Measurements from ENCODE around the gene KMT2D. TPM values are rescaled to one million over a fixed set of nuclear protein-coding genes. Genes with fewer than 3 reads are reported as not detected.

Gene KMT2D
- total RNA-seq, 4 donors from 2014 or later = 29.4 to 67.9 (median 47.9) TPM

DNA sequence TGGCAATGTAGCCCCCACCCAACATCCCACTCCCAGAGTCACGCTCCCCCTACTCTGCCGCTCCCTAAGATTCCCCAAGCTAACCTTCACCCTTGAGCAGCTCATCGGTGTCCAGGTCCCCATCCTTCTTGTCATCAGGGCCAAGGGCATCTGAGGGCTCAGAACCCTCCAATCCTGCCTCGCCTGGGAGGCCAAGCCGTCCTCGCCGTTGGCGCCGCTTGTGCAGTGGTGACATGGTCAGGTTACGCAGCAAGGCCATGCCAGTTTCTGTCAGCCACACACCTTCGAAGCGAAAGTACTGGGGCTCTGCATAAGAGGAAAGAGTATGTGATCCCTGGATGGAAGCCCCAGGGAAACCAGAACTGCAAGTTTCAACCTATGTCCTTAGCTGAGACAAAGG, 15.9 kb downstream of the KMT2D start:
- TF ChIP-seq, protein P1, sequence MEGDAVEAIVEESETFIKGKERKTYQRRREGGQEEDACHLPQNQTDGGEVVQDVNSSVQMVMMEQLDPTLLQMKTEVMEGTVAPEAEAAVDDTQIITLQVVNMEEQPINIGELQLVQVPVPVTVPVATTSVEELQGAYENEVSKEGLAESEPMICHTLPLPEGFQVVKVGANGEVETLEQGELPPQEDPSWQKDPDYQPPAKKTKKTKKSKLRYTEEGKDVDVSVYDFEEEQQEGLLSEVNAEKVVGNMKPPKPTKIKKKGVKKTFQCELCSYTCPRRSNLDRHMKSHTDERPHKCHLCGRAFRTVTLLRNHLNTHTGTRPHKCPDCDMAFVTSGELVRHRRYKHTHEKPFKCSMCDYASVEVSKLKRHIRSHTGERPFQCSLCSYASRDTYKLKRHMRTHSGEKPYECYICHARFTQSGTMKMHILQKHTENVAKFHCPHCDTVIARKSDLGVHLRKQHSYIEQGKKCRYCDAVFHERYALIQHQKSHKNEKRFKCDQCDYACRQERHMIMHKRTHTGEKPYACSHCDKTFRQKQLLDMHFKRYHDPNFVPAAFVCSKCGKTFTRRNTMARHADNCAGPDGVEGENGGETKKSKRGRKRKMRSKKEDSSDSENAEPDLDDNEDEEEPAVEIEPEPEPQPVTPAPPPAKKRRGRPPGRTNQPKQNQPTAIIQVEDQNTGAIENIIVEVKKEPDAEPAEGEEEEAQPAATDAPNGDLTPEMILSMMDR (IDR thresholded peaks at IDR 0.05) = no peak
- no peak overlapping the region for H3K4me3 ChIP-seq
- DNase-seq = no peak
- peaks cover 66 to 100% (median 95%) of the 10 kb centered on the region in 3 donors for H3K36me3 ChIP-seq
- no peaks in the 10 kb centered on the region for H3K27me3 ChIP-seq
- H3K9me3 ChIP-seq = no peaks in the 10 kb centered on the region
- 100% methylated on average over 4 of the region's 12 CpGs; no CpG with 5 or more reads in 1 of the 2 donors for WGBS, 2 donors
- no peaks in the 10 kb centered on the region for H3K4me1 ChIP-seq
- no peak overlapping the region for H3K27ac ChIP-seq
- intact Hi-C loops (cut with DNase I) = no loop called here

DNA sequence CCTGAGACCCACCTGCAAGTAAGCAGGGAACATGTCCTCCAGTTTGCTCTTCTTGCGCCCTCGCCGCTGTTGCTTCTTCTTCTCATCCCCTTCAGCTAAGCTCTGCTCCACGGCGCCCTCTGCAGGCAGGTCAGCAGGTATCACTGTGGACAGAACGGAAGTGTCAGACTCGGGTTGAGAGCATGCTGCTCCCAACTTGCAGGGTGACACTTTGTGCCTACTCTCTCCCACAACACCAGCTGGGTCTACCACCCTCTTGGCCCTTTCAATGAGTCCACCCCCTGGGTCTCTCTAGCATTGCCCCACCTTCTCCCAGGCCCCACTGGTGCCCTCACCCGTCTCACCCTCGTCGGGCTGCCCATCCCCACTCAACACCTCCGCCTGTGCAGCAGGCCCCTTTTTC, 16.7 kb downstream of the KMT2D start:
- DNase-seq = no peak
- no peaks in the 10 kb centered on the region for H3K27me3 ChIP-seq
- H3K27ac ChIP-seq = no peak overlapping the region
- intact Hi-C loops (cut with DNase I) = no loop called here
- 55 to 68% methylated on average over 11 of the region's 11 CpGs for WGBS, 2 donors
- H3K4me1 ChIP-seq = no peaks in the 10 kb centered on the region
- TF ChIP-seq, protein P1 (IDR thresholded peaks at IDR 0.05) = peak in 4 of 6 experiments; percentile 40 to 67 (median 54)
- no peak for TF ChIP-seq POLR2A (IDR thresholded peaks at IDR 0.05)
- H3K36me3 ChIP-seq = peaks cover 65 to 100% (median 95%) of the 10 kb centered on the region in 3 donors
- no peak overlapping the region for H3K4me3 ChIP-seq
- no peaks in the 10 kb centered on the region for H3K9me3 ChIP-seq

DNA sequence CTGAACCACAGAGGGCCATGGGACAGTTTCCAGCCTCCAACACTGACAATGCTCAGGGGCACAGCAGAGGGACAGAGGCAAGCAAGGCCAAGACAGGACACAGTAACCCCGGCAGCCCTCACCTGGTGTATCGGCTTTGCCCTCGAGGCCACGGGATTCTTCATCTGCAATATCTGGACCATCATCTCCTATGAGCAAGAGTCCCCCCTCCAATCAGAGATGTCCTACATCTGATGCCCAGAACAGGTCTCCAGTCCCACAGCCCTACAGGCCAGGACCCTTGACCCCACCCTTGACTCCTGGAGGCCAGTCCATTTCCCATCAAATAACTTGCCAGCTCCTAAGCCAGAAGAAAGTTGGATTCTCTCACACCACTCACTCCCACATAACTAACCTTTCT, 17.4 kb downstream of the KMT2D start:
- 92 to 93% methylated on average over 3 to 4 of the region's 4 CpGs for WGBS, 2 donors
- Histone ChIP-seq H3K4me1 (no peaks in the 10 kb centered on the region), H3K4me3 (no peak overlapping the region), H3K27me3 (no peaks in the 10 kb centered on the region), H3K36me3 (peaks cover 67 to 100% (median 95%) of the 10 kb centered on the region in 3 donors), H3K27ac (no peak overlapping the region), H3K9me3 (no peaks in the 10 kb centered on the region)
- intact Hi-C loops (cut with DNase I) = no loop called here
- no peak for TF ChIP-seq POLR2A (IDR thresholded peaks at IDR 0.05)
- TF ChIP-seq, protein P1 (IDR thresholded peaks at IDR 0.05) = no peak
- DNase-seq = no peak

DNA sequence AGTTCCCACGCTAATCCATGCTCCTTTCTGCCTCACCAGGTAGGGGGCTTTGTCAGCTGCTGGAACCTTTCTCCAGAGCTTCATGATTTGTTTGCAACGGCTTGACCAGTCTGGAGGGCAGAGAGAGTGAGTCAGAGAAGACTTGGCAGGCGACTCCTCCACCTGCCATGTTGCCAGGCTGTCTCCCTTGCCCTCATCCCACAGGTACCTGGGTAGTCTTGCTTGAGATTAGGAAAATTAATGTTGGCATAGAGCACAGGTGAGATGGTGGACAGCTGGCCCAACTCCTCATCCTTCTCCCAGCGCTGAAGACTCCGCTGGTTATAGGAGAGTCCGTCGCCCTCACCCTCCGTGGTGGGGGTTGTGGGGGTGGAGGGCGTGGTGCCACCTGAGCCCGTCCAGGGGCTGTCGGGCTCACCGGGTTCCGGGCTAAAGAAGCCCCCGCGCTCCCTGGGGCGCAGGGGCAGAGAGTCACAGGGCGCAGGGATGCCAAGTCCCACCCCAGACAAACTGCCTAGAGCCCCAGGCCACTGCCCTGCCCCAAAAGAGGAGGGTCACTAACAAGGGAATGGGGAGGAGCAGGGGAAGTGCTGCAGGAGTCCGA, 18.6 kb downstream of the KMT2D start:
- no peaks in the 10 kb centered on the region for H3K27me3 ChIP-seq

DNA sequence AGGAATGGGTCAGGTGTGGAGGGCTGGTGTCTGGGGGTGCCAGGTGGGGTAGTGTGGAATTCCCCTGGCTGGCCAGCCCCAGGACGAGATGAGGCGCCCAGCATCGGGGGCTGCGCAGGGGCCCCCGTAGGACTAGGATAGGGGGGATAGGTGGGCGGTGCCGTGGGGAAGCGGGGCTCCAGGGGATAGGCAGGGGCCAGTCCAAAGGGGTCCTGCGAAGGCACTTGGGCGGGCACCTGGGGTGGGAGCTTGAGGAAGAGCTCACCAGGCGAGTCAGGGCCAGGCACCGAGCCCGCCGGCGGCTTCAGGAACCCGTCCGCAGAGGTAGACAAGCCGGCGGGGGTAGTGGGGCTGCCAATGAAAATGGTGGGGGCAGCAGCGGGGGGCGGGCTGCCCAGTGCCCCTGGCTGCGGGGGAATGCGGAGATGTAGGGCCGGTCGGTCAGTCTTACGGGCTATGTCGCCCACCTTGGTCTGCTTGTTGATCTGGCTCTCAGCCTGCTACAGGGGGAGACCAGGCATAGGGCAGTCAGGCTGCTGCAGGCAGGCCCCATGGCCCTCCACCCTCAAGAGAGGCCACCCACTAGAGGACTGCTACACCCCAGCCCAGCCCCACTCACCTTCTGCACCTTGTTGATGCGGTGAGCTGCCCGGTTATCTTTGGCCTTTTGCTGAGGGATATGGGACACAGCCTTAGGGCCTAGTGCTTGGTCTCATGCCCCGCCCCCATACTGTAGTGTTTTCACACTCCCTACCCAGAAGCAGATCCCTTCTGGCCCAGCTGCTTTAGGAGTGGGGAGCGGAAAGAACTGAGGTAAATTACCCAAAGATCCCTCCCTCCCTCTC, 19.3 kb downstream of the KMT2D start:
- DNase-seq = no peak
- no peaks in the 10 kb centered on the region for H3K27me3 ChIP-seq
- intact Hi-C loops (cut with DNase I) = no loop called here
- TF ChIP-seq, protein P1 (IDR thresholded peaks at IDR 0.05) = no peak
- no peaks in the 10 kb centered on the region for H3K4me1 ChIP-seq
- WGBS, 2 donors = 80 to 88% methylated on average over 4 to 12 of the region's 31 CpGs
- peaks cover 78 to 100% (median 90%) of the 10 kb centered on the region in 3 donors for H3K36me3 ChIP-seq
- no peaks in the 10 kb centered on the region for H3K9me3 ChIP-seq
- H3K4me3 ChIP-seq = no peak overlapping the region
- no peak overlapping the region for H3K27ac ChIP-seq

More for the DNA sequence above, 18.6 kb downstream of the KMT2D start:
- 77 to 81% methylated on average over 6 to 8 of the region's 18 CpGs for WGBS, 2 donors
- no peaks in the 10 kb centered on the region for H3K9me3 ChIP-seq
- peaks cover 79 to 100% (median 96%) of the 10 kb centered on the region in 3 donors for H3K36me3 ChIP-seq
- H3K4me3 ChIP-seq = no peak overlapping the region
- intact Hi-C loops (cut with DNase I) = no loop called here
- no peaks in the 10 kb centered on the region for H3K4me1 ChIP-seq
- no peak for DNase-seq
- H3K27ac ChIP-seq = no peak overlapping the region
- no peak for TF ChIP-seq POLR2A (IDR thresholded peaks at IDR 0.05)
